GM23248 (cell line): Measurements from ENCODE around the gene TEX264.

Source experiments
- EZH2 ChIP-seq: fragments of 200-600 bp; sonication (generic); IDR thresholded peaks from 2 replicates; pipeline ENCODE4 v1.6.1; 2018; ENCODE audit warnings: antibody characterized with exemption, mild to moderate bottlenecking; ENCODE audit not compliant: insufficient read depth, poor library complexity, severe bottlenecking
- EZH2phosphoT487 ChIP-seq: fragments of 200-600 bp; sonication (generic); IDR thresholded peaks from 2 replicates; pipeline ENCODE4 v1.6.1; 2018; ENCODE audit warnings: antibody characterized with exemption, moderate library complexity, mild to moderate bottlenecking, low read depth; ENCODE audit not compliant: insufficient read depth

- no peak for TF ChIP-seq EZH2
- TF ChIP-seq EZH2phosphoT487: no peak
Measured at GRCh38 chr3:51684971-51685751, 14.1 kb downstream of the TEX264 start.
